ENCODE data around the gene PHOX2B.

- no peak for TF ChIP-seq CTCF (IDR thresholded peaks at IDR 0.05)
- no peak for TF ChIP-seq POLR2A (IDR thresholded peaks at IDR 0.05)
These were observed 5.4 kb upstream of the PHOX2B start for GRCh38 chr4:41753942-41754341.
